GM18498 (cell line): ENCODE data around the gene SEPHS2.
A peak's percentile ranks its signal among the peaks of the same experiment; 100 is the strongest.
"Not testable (repeated sequence)": the region's sequence is repeated elsewhere in the genome, so short reads cannot be mapped to it uniquely, and the experiment has no call there.

Experiments used
- ATAC-seq: cut with Tn5 transposase; IDR thresholded peaks from one replicate; pipeline ENCODE4 v1.9.1; 2021; ENCODE audit warnings: mild to moderate bottlenecking, moderate library complexity; ENCODE audit not compliant: unreplicated experiment

SEPHS2 gene

GRCh38 chr16:30470170-30470512 lies 24.5 kb upstream of the SEPHS2 start:
- no peak for ATAC-seq

GRCh38 chr16:30464078-30464477 lies 18.4 kb upstream of the SEPHS2 start:
- no peak for ATAC-seq

- ATAC-seq = not testable (repeated sequence)
Observed at GRCh38 chr16:30461426-30461825, 15.8 kb upstream of the SEPHS2 start.

- ATAC-seq = no peak
Observed at GRCh38 chr16:30459456-30459855, 13.8 kb upstream of the SEPHS2 start.

GRCh38 chr16:30458561-30459394 lies 13.1 kb upstream of the SEPHS2 start:
- ATAC-seq = peak; percentile 85

- no peak for ATAC-seq
Observed at GRCh38 chr16:30457743-30458560, 12.3 kb upstream of the SEPHS2 start.

- ATAC-seq = no peak
Observed at GRCh38 chr16:30457256-30457655, 11.6 kb upstream of the SEPHS2 start.

GRCh38 chr16:30456302-30456701 lies 10.6 kb upstream of the SEPHS2 start:
- ATAC-seq = no peak

GRCh38 chr16:30452709-30453580 lies 7.3 kb upstream of the SEPHS2 start:
- not testable (repeated sequence) for ATAC-seq

GRCh38 chr16:30449116-30449435 lies 3.4 kb upstream of the SEPHS2 start:
- ATAC-seq = no peak

- ATAC-seq = no peak
Observed at GRCh38 chr16:30447512-30448226, 2.0 kb upstream of the SEPHS2 start.

- ATAC-seq = no peak
Observed at GRCh38 chr16:30446203-30446595, 525 bp upstream of the SEPHS2 start.

- ATAC-seq = no peak
Observed at GRCh38 chr16:30445149-30445407, 596 bp downstream of the SEPHS2 start.

- ATAC-seq = no peak
Observed at GRCh38 chr16:30444231-30445148, 1.2 kb downstream of the SEPHS2 start.

- ATAC-seq = no peak
Observed at GRCh38 chr16:30443631-30444030, 2.0 kb downstream of the SEPHS2 start.

- ATAC-seq = no peak
Observed at GRCh38 chr16:30439720-30440348, 5.8 kb downstream of the SEPHS2 start.

GRCh38 chr16:30438835-30439234 lies 6.8 kb downstream of the SEPHS2 start:
- ATAC-seq = no peak

- no peak for ATAC-seq
Observed at GRCh38 chr16:30437511-30438046, 8.1 kb downstream of the SEPHS2 start.

GRCh38 chr16:30434852-30435251 lies 10.8 kb downstream of the SEPHS2 start:
- no peak for ATAC-seq
